GM18873 (cell line): ENCODE data around the gene WHRN.

Experiments used
- ATAC-seq: cut with Tn5 transposase; IDR thresholded peaks from one replicate; pipeline ENCODE4 v1.9.1; 2021; ENCODE audit warnings: mild to moderate bottlenecking, moderate library complexity, moderate number of reproducible peaks; ENCODE audit not compliant: unreplicated experiment, low FRiP score

The WHRN gene

DNA sequence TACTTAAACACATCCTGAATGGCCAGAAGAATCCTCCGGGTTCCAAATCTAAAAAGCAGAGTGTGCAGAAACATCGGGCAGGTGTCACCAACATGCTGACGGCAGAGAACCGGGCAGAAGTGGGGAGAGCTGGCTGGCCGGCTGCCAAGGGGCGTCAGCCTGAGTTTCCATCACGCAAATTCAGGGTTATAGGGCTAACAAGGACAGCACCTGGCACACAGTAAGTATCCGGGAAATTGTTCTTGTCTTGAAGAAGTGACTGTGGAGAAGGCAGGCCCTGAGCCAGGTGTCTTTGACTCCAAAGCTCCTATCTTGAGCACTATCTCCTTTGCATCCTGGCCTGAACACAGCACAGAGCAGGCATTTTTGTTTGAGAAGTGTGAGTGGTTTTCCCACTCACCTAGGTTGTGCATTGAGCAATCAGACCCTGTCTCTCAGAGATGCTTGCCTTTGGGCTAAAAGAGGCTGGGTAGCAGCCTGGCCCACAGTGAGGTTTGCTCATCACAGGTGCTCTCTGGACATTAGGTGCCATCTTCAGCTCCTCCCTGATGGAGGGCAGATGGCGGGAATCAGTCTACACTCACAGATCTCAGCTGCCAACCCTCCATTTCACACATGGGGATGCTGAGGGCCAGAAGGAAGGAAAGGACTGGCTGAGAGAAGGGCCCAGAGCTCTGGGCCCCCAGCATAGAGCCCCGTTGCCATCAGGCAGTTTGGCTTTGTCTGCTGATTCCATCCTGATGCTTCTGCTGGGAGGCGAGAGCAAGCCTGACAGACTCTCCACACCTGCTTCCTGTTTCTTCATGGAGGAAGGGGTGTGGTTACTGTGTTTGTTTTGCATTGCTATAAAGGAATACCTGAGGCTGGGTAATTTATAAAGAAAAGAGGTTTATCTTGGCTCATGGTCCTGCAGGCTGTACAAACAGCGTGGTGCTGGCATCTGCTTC is 52.8 kb downstream of the WHRN start:
- ATAC-seq = no peak

DNA sequence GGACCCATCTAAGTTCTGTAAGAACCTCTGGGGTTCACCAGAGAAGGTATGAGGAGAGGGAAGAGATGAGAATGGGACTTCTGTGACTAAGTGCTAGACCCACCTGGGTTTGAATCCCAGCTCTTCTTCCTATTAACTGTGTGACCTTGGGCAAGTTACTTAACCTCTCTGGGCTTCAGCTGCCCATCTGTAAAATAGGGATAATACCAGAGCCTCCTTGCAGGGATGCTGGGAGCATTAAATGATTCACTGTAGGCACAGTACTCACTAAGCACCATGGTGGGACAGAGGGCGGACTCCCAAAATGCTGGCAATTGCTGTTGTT is 53.6 kb downstream of the WHRN start:
- no peak for ATAC-seq

DNA sequence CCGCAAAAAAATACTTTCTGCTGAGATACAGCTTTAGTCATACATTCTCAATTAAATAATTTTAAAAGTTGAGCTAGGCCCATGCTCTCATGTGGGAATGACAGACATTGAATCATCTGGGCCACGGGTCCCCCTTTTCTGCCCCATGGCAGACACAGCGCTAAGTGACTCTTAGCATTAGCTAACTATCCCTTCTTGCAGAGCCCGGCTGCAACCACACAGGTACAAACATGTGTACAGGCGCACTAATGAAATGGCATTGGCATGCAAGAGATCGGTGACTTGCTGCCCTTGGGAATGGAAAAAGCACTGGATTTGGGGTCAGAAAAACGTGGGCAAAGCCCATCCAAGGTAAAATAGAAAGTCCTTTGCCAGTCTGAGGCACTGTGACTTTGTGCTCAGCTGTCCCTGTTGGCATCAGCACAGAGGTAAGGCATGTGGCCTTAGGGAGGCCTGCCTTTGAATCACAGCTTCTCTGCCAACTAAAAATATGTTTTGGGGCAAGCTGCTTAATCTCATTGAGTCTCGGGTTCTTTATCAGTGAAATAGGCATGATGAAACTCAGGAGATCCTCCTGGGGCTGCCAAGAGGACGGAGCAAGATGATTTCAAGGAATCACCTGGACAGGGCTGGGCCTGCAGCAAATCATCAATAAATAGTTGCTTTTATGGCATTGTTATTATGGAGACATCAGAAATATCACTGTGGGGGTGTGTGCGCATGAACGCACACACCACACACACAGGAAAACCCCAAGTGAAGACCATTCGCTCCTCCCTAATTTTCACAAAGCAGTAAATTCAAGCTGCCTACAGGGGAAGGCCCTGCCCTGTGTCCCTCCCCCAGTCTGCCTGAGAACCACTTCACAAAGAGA is 54.2 kb downstream of the WHRN start:
- ATAC-seq = no peak

DNA sequence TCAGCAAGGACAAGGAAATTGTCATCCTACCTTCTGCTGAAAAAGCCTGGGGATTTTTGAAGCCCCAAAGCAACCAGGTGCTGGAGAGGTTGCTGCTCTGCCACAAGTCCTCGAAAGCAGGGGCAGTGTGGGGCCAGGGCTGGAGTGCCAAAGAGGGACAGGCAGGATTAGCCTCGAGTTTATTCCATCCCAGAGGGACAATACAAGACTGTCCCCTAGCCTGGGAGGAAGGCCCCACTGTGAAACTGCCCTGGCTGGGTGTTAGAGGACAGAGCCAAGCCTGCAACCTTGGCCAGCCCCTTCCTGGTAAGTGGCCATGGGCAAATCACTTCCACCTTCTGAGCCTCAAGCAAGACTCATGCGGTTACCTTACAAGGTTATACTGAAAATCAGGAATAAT is 55.1 kb downstream of the WHRN start:
- ATAC-seq = no peak

DNA sequence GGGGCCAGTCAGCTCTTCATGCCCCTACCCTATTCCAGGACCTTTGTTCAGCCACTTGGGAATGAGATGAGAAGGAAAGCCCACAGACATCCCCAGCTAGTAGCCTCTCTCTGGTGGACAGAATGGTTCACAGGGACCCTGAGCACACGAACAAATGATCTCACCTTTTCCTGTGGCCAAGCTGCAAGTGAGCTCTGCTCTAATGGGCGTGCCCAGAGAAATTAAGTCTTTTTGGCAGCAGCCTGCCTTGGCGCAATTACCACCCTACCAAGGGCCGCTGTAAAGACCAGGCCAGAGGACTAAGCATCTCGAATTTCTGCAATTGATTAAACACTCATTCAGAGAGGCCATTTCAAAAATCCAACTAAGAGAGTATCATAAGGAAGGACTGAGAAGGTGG is 56.0 kb downstream of the WHRN start:
- no peak for ATAC-seq

- ATAC-seq = no peak
Observed at GRCh38 chr9:114448706-114449105, 56.6 kb downstream of the WHRN start.

DNA sequence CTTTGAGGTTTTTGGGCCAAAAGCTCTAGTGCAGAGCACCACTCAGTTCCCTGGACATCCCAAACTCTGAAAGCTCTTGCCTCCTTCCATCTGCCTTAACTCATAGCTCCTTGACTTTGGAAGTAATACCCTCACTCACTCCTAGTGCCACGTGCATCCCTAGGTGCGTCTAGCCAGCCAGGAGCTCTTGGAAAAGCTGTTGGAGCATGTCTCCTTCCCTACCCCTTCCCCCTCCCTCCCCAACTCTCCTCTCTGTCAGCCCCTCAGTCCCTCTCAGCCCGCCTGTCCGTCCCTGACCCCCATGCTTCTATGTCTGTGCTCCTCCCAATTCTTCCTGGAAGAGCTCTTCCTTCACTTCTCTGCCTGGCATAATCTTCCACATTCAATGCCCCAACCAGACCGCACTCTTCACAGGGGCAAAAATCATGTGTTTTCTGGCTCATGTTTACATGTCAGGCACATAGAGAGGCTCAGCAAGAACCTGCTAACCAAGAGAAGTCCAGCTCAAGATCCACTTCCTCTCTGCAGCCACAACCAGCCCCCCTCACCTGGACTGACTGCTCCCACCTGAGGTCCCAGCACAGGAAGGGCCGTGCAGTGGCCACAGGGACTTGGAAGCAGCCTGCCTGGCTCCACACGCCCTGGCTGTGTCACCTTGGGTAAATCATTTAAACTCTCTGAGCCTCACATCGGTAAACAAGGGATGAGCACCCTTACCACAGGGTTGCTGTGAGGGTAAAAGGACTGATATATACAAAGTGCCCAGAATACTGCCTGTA is 58.4 kb downstream of the WHRN start:
- no peak for ATAC-seq

GRCh38 chr9:114446036-114446435 is 59.2 kb downstream of the WHRN start:
- no peak for ATAC-seq

DNA sequence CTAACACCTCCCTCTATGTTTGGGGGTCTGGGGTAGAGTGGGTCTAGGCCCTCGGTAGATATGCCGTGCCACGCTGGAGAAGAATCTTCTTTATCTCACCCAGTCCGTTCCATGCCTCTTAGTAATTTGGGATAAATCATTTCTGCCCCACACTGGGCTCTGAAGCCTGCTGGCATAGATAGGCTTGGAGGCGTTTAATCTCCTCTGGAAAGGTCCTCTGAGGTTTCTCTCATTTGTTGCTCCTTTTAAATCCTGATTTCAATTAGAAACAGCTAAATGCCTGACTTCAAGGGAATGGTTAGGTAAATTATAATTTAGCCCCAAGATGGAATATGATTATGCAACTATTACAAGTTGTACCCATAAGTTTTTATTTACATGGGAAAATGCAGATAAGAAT is 59.7 kb downstream of the WHRN start:
- ATAC-seq = no peak

DNA sequence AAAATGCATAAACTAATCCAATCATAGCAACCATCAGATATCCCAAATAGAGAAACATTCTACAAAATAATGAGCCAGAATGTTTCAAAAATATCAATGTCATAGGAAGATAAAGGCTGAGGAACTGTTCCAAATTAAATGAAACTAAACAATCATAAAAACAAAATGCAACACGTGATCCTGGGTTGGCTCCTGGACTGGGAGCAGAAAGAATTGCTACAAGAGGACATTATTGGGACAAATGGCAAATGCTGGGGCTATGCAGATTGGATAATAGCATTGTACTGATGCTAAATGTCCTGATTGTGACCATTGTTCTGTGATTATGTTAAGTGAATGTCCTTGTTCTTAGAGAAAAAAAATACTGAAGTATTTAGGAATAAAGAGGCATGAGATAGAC is 63.3 kb downstream of the WHRN start:
- no peak for ATAC-seq

GRCh38 chr9:114437401-114437893 is 67.8 kb downstream of the WHRN start:
- ATAC-seq = no peak

GRCh38 chr9:114434878-114435311 is 70.4 kb downstream of the WHRN start:
- ATAC-seq = no peak

DNA sequence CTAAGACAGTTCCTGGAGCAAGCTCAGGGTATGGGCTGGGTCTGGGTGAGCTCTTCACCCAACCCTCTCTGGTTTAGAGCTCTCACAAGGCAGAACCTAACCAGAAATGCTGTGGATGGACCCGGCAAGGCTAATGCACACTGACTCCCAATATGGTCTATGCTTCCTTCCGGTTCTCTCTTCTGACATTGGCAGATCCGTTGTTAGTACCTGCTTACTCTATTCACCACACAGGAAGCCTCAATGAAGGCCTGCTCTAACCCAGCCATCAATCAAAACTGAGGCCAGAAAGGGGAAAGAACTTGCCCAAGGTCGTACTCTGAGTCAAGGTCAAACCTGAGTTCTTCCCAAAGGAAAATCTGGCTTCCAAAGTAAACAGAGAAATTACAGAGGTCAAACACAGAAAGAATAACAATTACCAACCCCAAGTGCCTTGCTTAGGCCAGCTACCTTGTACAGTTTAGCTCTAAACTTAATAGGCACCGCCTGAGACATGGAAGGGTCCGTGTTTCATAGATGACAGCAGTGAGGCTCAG is 71.5 kb downstream of the WHRN start:
- no peak for ATAC-seq

- no peak for ATAC-seq
Observed at GRCh38 chr9:114433086-114433485, 72.2 kb downstream of the WHRN start.

DNA sequence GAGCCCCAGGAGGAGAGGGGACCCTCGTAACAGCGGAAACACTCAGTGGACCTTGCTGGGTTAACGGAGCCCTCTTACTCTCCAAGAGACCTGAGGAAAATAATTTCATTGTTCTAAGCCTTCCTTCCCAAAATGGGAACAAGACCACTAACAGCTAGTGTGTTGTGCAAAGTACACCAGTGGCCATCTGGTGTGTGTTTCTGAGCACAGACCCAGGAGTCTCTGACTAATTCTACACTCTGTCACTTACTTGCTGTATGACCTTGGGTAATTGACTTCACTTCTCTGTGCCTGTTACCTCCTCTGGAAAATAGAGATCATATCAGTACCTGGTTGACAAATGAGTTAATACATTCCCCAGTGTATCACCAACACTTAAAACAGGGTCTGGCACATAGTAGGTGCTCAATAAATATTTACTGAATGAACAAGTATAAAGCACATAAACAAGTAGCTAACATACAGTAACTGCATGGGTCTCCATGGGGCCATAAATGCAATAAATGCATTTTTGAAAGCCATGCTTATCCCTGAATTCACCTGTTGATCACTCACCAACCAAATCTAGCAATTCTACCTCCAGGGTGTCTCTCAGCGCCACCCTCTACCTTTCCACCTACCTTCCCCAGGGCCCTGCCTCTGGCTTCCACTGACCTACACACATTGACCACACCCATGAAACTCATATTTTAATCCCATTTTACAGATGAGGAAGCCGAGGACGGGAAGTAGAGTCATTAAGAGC is 72.8 kb downstream of the WHRN start:
- ATAC-seq = no peak

DNA sequence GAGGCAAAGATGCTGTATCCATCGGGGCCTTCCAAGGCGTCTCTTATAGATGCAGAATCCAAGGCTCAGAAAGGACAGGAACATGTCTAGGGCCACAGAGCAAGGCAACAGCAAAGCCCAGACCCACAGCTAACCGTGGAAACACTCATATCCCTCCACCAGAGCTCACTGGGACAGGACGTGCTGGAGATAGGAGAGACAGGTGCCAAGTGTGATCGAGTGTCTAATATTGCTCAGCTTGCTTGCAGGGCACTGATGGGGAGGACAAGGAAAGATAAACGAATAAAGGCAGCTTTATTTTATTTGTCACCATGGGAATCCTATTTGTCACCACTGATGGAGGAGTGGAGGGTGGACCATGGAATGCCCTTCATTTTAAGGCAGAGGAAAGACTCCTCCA is 73.5 kb downstream of the WHRN start:
- ATAC-seq = no peak

GRCh38 chr9:114431003-114431402 is 74.3 kb downstream of the WHRN start:
- ATAC-seq = no peak

DNA sequence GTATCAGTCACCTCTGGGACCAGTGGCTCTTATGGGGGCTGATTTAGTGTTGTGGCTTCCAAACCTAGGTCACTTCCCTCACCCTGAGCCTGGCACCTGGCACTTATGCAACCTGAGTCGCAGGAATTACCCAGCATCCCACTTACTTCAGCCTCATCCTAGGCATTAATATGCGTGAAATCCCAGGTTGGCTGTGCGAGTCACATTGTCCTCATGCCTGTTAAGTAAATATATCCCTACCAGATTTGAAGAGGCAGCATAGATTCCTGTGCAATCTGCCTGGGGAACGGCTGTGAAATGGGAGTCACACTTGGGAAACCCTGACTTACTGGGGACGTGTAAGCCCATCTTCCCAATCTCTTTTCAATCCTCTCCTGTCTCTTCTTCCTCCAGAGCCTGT is 74.8 kb downstream of the WHRN start:
- no peak for ATAC-seq

DNA sequence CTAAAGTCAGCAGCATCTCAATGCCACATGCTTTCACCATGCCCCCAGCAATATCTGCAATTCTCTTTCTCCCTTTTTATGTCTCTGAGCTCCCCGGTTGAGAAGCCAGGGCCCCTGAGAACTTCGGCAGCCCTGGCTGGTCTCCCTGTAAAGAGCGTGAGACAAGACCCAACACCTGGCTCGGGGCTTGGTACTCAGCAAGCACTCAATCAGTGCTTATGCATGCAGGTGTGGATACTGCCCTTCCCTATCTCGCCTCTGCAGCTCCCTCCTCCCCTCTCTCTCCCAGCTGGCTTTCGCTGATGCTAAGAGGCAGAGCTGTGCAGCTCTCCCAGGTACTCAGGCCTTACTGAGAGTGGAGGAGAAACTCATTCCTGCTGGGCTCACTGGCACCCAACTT is 75.8 kb downstream of the WHRN start:
- no peak for ATAC-seq

DNA sequence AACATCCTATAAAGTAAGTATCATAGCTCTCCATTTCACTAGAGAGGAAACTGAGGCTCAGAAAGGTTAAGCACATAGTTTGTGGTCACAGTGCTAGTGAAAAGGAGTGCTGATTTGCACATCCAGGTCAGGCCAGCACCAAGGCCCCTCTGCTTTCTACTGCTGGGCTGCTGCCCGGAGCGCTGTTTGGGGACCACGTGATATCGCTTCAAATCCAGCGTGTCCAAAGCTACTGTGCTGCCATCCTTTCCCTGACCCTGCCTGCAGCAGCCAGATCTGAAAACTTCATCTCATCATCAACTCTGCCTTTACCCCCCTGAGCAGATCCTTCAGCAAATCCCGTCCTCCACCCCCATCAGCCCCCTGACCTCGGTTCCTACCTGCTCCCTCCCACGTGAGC is 76.8 kb downstream of the WHRN start:
- no peak for ATAC-seq
